Fibroblast of lung (primary cell): ENCODE results near the gene TMEM244.

Experiments
- CTCF ChIP-seq, 2 donors: IDR thresholded peaks in 1 of 2; conservative IDR thresholded peaks in 1 of 2; 1 replicate in 1 of 2; 2 replicates in 1 of 2; pipeline ENCODE4 v1.5.1; 2011 to 2012; ENCODE audit warnings: low read length in 2 of 2, control low read depth in 1 of 2, inconsistent platforms in 1 of 2, low read depth in 1 of 2, mild to moderate bottlenecking in 1 of 2
- EZH2 ChIP-seq: IDR thresholded peaks from 2 replicates; pipeline ENCODE4 v1.5.1; 2012; ENCODE audit warnings: low read length, control low read depth, mild to moderate bottlenecking; ENCODE audit errors: missing control alignments

DNA sequence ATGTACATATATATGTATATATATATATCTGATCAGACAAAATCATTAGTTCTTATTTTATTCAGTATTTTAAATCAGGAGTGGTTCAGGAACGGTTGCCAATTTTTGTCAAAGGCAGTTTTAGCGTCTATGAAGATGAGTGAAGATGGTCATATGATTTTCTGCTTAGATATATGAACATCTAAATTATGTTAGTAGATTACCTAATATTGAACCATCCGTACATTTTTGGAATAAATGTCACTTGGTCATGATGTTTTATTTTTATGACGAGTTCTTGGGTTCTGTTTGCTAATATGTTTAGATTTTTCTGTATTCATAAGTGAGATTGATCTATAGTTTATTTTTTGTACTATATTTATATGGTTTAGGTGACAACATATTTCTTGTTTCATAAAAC is 3.3 kb downstream of the TMEM244 start:
- TF ChIP-seq EZH2 (no peak), CTCF (conservative IDR thresholded peaks at IDR 0.05 in 1 of 2, IDR thresholded peaks at IDR 0.05 in 1 of 2; ENCODE audit: low read depth in 1 of 2, low read length in 2 of 2) (no peak)
